HUES64 (cell line): Measurements from ENCODE around the gene DCUN1D2.
"Not testable (repeated sequence)": the region's sequence is repeated elsewhere in the genome, so short reads cannot be mapped to it uniquely, and the experiment has no call there.

Source experiments
- H3K27ac ChIP-seq: 2 replicates; pipeline ENCODE4 v1.7.0; 2013; ENCODE audit warnings: low read depth, low read length, inconsistent platforms
- H3K27me3 ChIP-seq: 2 replicates; pipeline ENCODE4 v1.6.1; 2013; ENCODE audit warnings: mild to moderate bottlenecking, low read length; ENCODE audit not compliant: insufficient read depth
- H3K36me3 ChIP-seq: 2 replicates; pipeline ENCODE4 v1.6.1; 2013; ENCODE audit warnings: mild to moderate bottlenecking, low read length; ENCODE audit not compliant: insufficient read depth
- H3K4me1 ChIP-seq: 2 replicates; pipeline ENCODE4 v1.6.1; 2013; ENCODE audit warnings: mild to moderate bottlenecking, low read length, moderate library complexity; ENCODE audit not compliant: insufficient read depth
- H3K4me3 ChIP-seq: 2 replicates; pipeline ENCODE4 v1.5.1; 2013; ENCODE audit warnings: mild to moderate bottlenecking, low read length, moderate library complexity
- H3K9ac ChIP-seq: 2 replicates; pipeline ENCODE4 v1.6.1; 2013; ENCODE audit warnings: mild to moderate bottlenecking, low read depth, low read length
- H3K9me3 ChIP-seq: 2 replicates; pipeline ENCODE4 v1.6.1; 2013; ENCODE audit warnings: low read depth, low read length; ENCODE audit not compliant: insufficient read depth
- WGBS: fragments of 150-250, 120-280 bp; methylation state at CpG from one replicate; pipeline ENCODE4 v1.1.7; 2013; ENCODE audit warnings: missing lambda C conversion rate; 5-methylcytosine and 5-hydroxymethylcytosine counted together

Gene DCUN1D2

DNA sequence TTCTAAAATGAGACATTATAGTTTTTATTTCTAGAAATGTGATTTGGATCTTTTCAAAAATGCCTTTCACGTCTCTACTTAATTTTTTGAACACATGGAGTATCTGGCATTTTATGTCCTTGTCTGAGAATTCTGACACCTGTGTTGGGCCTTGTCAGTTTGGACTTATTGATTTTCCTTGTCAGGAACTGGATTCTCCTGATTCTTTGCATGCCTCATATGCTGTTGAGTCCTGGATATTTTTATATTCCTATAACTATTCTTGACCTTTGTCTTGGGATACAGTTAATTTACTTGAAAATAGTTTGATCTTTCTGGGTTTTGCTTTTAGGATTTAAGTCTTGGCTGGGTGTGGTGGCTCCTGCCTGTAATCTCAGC is 47.5 kb downstream of the DCUN1D2 start:
- H3K4me3 ChIP-seq = no peak overlapping the region
- H3K27me3 ChIP-seq = no peaks in the 10 kb centered on the region
- no peak overlapping the region for H3K27ac ChIP-seq
- no peaks in the 10 kb centered on the region for H3K4me1 ChIP-seq
- no peaks in the 10 kb centered on the region for H3K9me3 ChIP-seq
- peaks cover 4% of the 10 kb centered on the region; the same call in 1 of the 2 replicates for H3K36me3 ChIP-seq
- WGBS = 100% methylated on average over 1 of the region's 1 CpG
- no peak overlapping the region for H3K9ac ChIP-seq

DNA sequence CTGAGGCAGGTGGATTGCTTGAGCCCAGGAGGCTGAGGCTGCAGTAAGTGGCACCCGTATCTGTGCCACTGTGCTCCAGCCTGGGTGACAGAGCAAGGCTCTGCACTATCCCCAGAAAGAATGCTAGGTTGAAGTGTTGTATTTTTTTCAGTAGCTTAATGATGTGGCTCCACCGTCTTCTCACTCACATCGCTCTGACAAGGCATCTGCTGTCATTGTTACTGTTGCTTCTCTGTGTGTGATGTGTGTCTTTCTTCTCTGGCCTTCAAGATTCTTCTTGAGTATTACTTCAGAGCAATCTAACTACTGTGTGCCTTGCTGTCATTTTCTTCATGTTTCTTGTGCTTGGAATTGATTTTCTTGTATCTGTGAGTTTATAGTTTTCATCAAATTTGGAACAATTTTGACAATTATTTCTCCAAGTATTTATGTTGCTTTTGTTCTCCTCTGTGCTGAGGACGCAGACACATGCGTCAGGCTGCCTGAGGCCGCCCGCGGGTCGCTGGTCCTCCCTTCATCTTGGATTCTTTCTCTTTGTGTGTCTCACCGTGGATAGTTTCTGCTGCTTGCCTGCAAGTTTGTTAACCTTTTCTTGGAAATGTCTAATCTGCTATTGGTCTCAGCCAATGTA is 48.0 kb downstream of the DCUN1D2 start:
- Histone ChIP-seq H3K4me1 (no peaks in the 10 kb centered on the region), H3K4me3 (no peak overlapping the region), H3K27me3 (no peaks in the 10 kb centered on the region), H3K27ac (no peak overlapping the region), H3K9ac (no peak overlapping the region), H3K9me3 (no peaks in the 10 kb centered on the region), H3K36me3 (peaks cover 4% of the 10 kb centered on the region; the same call in 1 of the 2 replicates)
- 95% methylated on average over 10 of the region's 10 CpGs for WGBS

DNA sequence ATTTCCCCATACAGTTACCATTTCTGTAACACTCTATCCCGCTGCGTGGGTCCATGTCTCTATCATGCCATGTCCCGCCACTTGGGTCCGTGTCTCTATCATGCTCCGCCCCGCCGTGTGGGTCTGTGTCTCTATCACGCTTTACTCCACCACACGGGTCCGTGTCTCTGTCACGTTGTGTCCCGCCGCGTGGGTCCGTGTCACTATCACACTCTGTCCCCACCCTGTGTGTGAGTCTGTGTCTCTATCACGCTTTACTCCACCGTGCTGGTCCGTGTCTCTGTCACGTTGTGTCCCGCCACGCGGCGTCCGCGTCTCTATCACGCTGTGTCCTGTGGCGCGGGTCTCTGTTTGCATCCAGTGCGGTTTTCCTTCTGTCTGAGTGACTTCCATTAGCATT is 48.9 kb downstream of the DCUN1D2 start:
- H3K36me3 ChIP-seq = peaks cover 4% of the 10 kb centered on the region; the same call in 1 of the 2 replicates
- no peak overlapping the region for H3K27ac ChIP-seq
- no peak overlapping the region for H3K4me3 ChIP-seq
- H3K9me3 ChIP-seq = no peaks in the 10 kb centered on the region
- no peak overlapping the region for H3K9ac ChIP-seq
- no peaks in the 10 kb centered on the region for H3K4me1 ChIP-seq
- no peaks in the 10 kb centered on the region for H3K27me3 ChIP-seq
- 95% methylated on average over 29 of the region's 29 CpGs for WGBS

DNA sequence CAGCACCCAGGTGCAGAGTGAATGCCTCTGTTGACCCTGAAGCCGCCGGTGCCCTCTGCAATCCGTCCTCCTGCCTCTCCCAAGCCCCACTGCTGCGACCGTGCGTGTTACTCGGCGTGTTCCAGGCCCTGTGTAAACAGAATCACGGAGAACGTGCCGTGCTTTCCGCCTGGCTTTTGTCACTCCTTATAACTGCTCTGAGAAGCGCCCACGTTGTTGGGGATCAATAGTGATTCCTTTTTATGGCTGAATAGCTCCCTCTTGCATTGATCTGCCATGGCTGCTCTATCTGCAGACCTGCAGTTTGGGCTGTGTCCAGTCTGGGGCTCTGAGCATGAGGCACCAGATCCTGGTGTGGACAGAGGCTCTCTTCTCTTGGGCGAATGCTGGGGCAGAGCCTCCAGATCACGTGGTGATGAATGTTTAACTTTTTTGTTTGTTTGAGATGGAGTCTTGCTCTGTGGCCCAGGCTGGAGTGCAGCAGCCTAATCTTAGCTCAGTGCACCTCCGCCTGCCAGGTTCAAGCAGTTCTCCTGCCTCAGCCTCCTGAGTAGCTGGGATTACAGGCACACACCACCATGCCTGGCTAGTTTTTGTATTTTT is 53.0 kb downstream of the DCUN1D2 start:
- H3K9me3 ChIP-seq = no peaks in the 10 kb centered on the region
- no peak overlapping the region for H3K27ac ChIP-seq
- no peaks in the 10 kb centered on the region for H3K27me3 ChIP-seq
- WGBS = 90% methylated on average over 17 of the region's 17 CpGs
- H3K9ac ChIP-seq = no peak overlapping the region
- H3K4me1 ChIP-seq = no peaks in the 10 kb centered on the region
- peaks cover under 1% of the 10 kb centered on the region; the same call in 1 of the 2 replicates for H3K36me3 ChIP-seq
- no peak overlapping the region for H3K4me3 ChIP-seq

DNA sequence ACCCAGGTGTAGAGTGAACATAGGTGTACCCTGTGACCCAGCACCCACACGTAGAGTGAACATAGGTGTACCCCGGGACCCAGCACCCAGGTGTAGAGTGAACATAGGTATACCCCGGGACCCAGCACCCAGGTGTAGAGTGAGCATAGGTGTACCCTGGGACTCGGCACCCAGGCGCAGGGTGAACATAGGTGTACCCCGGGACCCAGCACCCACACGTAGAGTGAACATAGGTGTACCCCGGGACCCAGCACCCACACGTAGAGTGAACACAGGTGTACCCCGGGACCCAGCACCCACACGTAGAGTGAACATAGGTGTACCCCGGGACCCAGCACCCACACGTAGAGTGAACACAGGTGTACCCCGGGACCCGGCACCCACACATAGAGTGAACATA is 53.6 kb downstream of the DCUN1D2 start:
- H3K36me3 ChIP-seq, H3K4me3 ChIP-seq, H3K9ac ChIP-seq, H3K9me3 ChIP-seq, H3K4me1 ChIP-seq, H3K27ac ChIP-seq, H3K27me3 ChIP-seq: not testable (repeated sequence)
- 92% methylated on average over 14 of the region's 15 CpGs for WGBS

DNA sequence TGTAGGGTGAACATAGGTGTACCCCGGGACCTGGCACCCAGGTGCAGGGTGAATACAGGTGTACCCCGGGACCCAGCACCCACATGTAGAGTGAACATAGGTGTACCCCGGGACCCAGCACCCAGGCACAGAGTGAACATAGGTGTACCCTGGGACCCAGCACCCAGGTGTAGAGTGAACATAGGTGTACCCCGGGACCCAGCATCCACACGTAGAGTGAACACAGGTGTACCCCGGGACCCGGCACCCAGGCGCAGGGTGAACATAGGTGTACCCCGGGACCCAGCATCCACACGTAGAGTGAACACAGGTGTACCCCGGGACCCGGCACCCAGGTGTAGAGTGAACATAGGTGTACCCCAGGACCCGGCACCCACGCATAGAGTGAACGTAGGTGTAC is 54.6 kb downstream of the DCUN1D2 start:
- not testable (repeated sequence) for H3K27ac ChIP-seq, H3K36me3 ChIP-seq, H3K9me3 ChIP-seq, H3K4me1 ChIP-seq, H3K9ac ChIP-seq, H3K27me3 ChIP-seq, H3K4me3 ChIP-seq
- 95% methylated on average over 15 of the region's 15 CpGs for WGBS

DNA sequence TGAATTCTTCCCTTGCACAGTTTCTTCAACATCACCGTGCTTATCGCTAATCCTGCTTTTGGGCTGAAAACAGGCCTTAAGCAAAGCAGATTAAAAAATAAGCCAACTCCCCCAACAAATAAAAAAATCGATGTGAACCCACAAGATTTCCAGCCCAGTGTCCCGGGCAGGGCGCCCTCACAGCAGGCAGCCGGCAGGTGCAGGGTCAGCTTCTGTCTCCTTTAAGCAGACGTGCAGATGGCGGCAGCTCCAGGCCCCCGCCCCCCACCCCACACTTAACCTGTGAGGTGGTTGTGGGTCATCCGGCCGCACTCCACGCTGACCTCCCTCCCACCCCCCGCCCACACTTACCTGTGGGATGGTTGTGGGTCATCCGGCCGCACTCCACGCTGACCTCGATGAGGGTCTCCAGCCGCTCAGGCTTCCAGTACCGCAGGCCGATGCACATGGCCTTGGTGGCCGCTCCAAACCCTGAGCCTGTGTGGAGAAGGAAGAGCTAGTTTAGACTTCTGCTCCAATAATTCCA is 57.1 kb downstream of the DCUN1D2 start:
- Histone ChIP-seq H3K9ac (no peak overlapping the region), H3K36me3 (no peaks in the 10 kb centered on the region), H3K27ac (no peak overlapping the region), H3K4me3 (no peak overlapping the region), H3K27me3 (no peaks in the 10 kb centered on the region), H3K4me1 (no peaks in the 10 kb centered on the region), H3K9me3 (no peaks in the 10 kb centered on the region)
- 97% methylated on average over 16 of the region's 21 CpGs for WGBS

DNA sequence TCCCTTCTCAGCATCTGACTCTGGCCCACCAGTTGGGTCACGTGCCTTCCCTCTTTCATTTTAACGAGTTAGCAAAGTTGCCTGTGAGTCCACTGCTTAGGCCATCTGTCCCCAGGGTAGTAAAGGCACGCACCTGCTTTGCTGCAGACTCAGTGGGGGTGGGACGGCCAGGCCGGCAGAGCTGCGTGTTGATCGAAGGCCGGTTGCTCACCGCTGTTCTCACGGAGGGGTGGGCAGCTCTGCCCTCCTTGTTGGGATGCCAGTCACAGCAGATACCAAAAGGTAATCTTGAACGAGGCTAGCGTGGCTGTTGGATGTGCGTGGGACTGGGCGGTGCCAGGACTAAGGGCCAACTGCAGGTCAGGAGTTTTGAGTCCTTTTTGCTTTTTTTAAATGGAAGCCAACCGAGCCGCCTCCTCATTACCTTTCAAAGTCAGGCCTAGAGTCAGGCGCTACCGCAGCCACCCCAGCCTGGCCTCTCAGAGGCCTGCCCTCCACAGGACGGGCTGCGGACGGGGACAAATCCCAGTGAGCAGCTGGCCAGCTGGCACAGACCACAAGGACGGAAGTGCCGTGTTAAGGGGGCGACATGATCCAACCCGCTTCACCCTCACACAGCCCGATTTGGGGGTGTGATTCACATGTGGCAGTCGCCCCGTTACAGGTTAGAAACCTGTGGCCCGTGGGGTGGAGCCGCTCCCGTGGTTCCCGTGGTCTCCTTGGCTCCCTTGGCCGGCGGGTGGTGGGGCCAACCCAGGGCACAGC is 57.8 kb downstream of the DCUN1D2 start:
- H3K27ac ChIP-seq = no peak overlapping the region
- no peak overlapping the region for H3K4me3 ChIP-seq
- WGBS = 90% methylated on average over 34 of the region's 34 CpGs

DNA sequence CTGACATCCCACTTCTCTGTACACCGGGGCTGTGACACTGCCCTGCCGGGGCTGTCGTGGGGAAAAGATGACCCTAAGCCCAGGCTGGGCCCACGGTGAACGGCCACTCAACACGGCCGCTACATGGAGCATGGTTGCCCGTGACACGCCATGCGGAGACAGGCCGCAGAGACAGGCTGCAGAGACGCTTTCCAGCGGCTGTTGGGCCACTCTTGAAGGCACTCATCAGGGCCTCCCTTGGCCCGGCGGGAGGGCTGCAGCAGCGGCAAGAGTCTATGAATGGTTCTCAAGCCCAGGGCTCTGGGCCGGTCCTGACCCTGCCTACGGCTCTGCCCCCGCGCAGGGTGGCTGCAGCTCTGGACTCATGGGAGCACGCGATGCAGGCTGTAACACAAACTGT is 59.3 kb downstream of the DCUN1D2 start:
- Histone ChIP-seq H3K4me3 (no peak overlapping the region), H3K9ac (no peak overlapping the region), H3K4me1 (no peaks in the 10 kb centered on the region), H3K27ac (no peak overlapping the region), H3K27me3 (no peaks in the 10 kb centered on the region), H3K36me3 (no peaks in the 10 kb centered on the region), H3K9me3 (no peaks in the 10 kb centered on the region)
- 88% methylated on average over 22 of the region's 22 CpGs for WGBS

More for the DNA sequence above, 57.8 kb downstream of the DCUN1D2 start:
- H3K9me3 ChIP-seq = no peaks in the 10 kb centered on the region
- H3K27me3 ChIP-seq = no peaks in the 10 kb centered on the region
- no peak overlapping the region for H3K9ac ChIP-seq
- H3K36me3 ChIP-seq = no peaks in the 10 kb centered on the region
- H3K4me1 ChIP-seq = no peaks in the 10 kb centered on the region

DNA sequence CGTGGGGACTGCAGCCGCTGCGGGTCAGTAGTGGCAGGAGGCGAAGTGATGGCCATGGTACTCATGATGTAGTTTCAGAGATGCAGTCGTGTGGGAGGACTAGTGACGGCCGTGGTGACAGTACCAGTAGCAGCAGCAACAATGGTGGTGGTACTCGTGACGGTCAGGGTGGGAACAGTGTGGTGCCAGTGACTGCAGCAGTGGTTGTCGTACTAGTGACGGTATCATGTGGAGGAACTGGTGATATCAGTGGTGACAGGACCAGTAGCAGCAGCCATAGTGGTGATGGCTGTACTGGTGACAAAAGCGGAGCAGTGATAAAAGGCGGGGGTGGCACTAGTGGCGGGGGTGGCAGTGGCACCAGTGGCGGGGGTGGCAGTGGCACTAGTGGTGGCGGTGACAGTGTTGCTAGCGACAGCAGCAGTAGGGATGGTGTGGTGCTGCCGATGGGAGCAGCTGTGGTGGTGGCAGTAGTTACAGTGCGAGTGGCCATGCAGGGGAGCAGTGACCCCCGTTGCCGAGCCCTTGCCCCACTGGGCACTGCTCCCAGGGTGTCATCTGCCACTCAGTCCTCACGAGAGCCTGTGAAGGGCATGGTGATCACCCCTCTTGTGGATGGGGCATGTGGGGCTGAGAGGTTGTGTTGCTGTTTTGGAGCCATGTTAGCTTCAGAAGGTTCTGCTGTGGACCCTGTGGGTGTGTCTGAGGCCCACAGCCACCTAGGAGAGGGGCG is 60.0 kb downstream of the DCUN1D2 start:
- H3K4me1 ChIP-seq = no peaks in the 10 kb centered on the region
- 95% methylated on average over 22 of the region's 23 CpGs for WGBS
- H3K9me3 ChIP-seq = no peaks in the 10 kb centered on the region
- no peak overlapping the region for H3K4me3 ChIP-seq
- H3K27ac ChIP-seq = no peak overlapping the region
- H3K27me3 ChIP-seq = no peaks in the 10 kb centered on the region
- H3K36me3 ChIP-seq = no peaks in the 10 kb centered on the region
- H3K9ac ChIP-seq = no peak overlapping the region

DNA sequence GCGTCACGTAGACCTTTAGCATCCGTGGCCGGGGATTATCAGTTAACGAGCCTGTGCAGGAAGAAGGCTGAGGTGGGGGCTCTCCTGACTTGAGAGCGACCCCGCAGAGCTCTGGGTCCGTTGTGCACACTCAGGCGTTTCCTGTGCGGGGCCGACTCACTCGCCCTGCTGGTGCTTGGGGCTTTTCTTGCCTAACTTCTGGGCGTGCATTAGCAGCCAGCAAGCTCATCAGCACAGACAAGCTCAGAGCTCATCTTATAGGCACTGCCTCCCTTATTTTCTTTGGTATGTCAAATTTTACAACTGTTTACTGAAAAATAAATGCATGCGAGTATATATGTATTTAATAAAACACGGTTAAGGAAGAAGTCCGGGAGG is 60.9 kb downstream of the DCUN1D2 start:
- Histone ChIP-seq H3K4me1 (no peaks in the 10 kb centered on the region), H3K9ac (no peak overlapping the region)
- WGBS = 96% methylated on average over 16 of the region's 16 CpGs

More for the DNA sequence above, 60.9 kb downstream of the DCUN1D2 start:
- H3K27ac ChIP-seq = no peak overlapping the region
- no peaks in the 10 kb centered on the region for H3K9me3 ChIP-seq
- no peaks in the 10 kb centered on the region for H3K36me3 ChIP-seq
- no peak overlapping the region for H3K4me3 ChIP-seq
- H3K27me3 ChIP-seq = no peaks in the 10 kb centered on the region
